Activated naive CD4-positive, alpha-beta T cell treated with anti-CD3 and anti-CD28 coated beads, Interleukin-2, amount 50 U/mL, for 16 hours (primary cell): Measurements from ENCODE around the gene DUSP16.
"Not testable (repeated sequence)": the region's sequence is repeated elsewhere in the genome, so short reads cannot be mapped to it uniquely, and the experiment has no call there.

ENCODE experiments used
- DNase-seq: peaks from one replicate; pipeline ENCODE4 v3.0.0-alpha.2; 2020

Gene DUSP16

DNA sequence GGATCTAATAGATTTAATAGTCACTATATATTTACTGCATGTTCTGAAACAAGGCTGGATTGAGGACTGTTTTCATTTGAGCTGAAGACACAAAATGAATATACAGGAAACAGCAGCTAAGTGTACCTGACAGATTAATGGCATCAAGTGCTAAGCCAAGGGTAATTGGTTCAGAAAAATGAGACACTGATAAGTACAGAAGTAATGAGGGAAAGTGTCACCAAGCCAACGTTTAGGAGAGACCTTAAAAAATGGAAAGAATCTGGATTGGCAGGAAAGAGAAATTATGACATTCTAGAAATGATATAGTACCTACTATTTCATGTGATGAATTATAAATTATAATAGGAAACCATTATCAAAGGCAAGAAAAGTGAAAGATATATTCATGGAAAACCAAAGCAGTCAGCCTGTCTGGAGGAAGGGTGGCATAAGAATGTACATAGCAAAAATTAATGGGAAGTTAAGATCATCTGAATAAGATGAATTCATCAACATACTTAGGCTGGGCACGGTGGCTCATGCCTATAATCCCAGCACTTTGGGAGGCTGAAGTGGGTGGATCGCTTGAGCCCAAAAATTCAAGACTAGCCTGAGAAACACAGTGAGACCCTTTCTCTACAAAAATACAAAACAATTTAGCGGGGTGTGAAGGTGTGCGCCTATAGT is 21.0 kb upstream of the DUSP16 start:
- no peak for DNase-seq

DNA sequence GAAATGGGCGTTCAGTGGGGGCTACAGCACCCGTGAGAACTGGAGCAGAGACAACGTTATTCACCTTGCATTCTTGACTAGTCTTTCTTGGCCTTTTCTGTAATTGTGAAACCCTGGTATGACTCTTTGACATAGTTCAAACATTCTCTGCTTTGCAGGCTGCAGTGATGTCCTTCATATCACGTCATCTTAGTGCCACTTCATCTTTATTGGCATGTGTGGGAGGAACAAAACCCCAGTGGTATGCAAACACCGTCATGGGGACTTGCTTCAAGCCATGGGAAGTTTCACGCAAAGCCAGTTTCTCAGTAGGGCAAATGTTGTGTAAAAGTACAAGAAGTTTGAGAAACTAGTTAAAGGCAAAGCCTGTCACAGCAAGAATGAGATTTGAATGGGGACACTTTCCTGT is 20.2 kb upstream of the DUSP16 start:
- DNase-seq, result peak; percentile 33

DNA sequence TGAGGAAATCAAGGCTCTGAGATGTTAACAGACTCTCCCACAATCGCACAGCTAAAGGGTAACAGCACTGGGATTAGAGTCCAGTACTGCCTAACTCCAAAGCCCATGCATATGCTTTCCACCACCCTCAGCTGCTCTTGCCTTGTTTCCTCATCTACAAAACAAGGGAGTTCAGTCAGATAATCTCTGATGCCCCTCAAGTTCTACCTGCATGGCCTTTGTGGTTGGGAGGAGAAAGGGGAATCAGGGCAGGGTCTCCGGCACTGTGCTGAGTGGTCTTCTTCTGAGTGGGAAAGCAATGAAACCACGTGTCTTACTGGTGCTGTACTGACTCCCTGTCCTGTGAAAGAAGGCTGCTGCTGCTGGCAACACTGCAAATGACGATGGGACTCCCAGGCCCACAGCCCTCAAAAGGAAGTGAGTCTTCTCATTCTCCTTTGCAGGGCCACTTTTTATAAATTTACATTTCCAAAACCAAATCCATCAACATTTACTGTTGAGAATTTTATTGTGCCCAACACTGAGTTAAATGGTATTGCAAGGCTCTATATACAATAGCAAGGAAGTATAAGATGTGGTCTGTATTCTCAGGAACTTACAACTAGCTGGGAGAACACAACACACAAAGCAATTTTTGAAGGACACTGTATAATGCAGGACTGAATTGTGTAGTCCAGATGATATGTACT is 19.7 kb upstream of the DUSP16 start:
- no peak for DNase-seq

GRCh38 chr12:12580716-12581115 is 18.1 kb upstream of the DUSP16 start:
- not testable (repeated sequence) for DNase-seq

DNA sequence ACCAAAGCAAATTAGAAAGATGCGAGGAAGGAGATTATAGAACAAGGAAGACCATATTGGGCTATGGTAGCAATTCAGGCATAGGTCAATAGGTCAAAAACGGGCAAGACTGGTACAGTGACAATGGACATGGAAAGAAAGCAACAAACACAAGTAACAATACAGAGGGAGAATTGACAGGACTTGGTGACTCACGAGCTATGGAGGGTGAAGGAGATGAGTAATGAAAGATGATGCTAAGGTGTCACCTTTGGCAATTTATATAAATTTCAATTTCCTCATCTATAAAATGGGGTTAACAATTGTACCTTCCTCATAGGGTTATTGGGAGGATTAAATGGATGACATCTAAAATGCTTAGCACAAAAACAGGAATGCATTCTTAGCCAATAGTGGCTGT is 15.1 kb upstream of the DUSP16 start:
- DNase-seq, result no peak

- no peak for DNase-seq
Measured at GRCh38 chr12:12572659-12573058, 10.0 kb upstream of the DUSP16 start.

GRCh38 chr12:12565971-12566370 is 3.3 kb upstream of the DUSP16 start:
- not testable (repeated sequence) for DNase-seq

DNA sequence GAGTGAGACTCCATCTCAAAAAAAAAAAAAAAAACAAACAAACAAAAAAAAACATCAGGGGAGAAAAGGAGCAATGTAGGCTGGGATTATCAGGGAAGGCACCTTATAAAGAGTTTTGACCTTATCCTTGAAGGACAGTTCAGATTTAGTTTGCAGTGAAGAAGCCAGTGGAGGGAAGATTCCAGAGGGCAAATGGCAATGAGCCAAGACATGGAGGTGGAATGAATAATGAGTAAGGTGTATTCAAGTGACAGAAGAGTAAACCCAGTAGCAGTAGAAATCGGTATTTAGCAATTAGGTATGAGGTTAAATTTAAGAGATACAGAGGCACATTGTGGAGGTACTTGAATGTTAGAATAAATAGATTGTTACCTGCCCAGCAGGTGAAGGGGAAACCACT is 2.2 kb upstream of the DUSP16 start:
- DNase-seq, result no peak

GRCh38 chr12:12563290-12563928 is 746 bp upstream of the DUSP16 start:
- no peak for DNase-seq

DNA sequence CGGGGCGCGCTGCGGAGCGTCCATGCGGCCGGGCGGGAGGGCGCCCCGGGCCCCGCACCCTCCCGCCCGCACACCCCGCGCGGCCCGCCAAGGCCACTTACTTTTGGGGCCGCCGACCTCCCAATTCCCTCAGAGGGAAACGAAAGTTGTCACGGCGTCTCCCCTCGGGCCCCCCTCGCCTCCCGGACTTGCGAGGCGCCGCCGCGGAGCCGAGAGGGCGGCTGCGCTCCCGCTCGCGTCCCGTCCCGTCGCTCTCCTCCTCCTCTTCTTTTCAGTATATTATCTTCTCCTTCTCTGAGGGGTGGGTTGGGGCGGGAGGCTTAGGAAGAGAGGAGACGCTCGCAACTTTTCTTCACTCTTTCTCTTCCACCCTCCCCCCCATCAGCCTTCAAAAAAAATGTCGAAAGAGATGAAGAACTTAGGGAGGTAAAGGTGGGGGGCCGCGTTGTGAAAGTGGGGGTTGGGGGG is 613 bp downstream of the DUSP16 start:
- peak; percentile 41 for DNase-seq

- peak; percentile 49 for DNase-seq
Measured at GRCh38 chr12:12561371-12562015, 1.2 kb downstream of the DUSP16 start.

- DNase-seq, result peak; percentile 42
Measured at GRCh38 chr12:12560587-12561370, 1.9 kb downstream of the DUSP16 start.

DNA sequence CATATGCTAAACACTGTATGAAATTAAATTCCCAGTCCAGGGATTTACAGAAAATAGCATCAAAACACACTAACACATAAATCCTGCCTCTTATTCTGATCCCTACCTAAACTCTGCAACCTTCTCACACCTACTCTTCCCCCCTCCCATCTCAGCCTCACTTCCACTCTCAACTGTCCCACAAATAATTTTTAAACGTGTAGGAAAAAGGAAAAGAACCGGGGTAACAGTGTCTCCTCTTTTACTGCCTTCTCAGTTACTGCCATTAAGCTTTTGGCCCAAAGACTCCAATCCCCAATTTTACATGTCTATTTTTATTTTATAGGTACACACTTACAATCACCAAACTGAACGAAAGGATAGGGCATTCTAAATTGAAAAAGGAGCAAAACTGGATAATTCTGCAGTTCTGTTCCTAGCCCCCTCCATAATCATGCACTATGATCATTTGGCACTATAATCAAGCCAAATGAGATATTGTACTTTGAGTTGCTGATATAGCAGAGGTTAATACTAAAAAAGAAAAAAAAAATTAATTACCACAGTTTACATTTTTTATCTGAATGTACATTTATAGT is 2.9 kb downstream of the DUSP16 start:
- DNase-seq, result no peak

- no peak for DNase-seq
Measured at GRCh38 chr12:12558291-12558690, 4.4 kb downstream of the DUSP16 start.

DNA sequence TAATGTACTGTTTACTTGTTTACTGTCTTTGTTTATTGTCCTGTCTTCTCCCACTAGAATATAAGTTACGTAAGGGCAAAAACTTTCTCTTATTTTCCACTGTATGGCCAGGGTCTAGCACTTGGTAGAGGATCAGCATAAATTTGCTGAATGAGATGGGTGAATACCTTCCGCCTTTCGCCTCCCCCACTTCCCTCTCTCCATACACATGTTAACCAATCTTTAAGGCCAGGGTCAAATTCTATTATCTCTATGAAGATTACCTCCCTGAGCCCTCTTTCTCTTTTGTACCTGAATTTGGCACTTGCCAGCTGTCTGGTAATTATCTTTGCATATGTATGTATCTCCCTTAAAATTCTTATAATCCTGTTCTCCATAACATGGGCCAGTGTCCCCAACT is 4.9 kb downstream of the DUSP16 start:
- no peak for DNase-seq

DNA sequence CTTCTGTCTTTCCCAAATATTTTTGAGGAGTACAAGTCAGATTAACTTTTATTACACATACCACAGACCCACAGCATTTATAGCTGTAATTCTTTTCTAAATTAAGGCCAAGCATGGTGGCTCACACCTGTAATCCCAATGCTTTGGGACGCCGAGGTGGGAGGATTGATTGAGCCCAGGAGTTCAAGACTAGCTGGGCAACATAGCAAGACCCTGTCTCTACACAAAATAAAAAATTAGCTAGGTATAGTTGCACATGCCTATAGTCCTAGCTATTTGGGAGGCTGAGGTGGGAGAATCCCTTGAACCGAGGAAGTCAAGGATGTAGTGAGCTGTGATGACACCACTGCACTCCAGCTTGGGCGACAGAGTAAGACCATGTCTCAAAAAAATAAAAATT is 7.0 kb downstream of the DUSP16 start:
- DNase-seq, result no peak

DNA sequence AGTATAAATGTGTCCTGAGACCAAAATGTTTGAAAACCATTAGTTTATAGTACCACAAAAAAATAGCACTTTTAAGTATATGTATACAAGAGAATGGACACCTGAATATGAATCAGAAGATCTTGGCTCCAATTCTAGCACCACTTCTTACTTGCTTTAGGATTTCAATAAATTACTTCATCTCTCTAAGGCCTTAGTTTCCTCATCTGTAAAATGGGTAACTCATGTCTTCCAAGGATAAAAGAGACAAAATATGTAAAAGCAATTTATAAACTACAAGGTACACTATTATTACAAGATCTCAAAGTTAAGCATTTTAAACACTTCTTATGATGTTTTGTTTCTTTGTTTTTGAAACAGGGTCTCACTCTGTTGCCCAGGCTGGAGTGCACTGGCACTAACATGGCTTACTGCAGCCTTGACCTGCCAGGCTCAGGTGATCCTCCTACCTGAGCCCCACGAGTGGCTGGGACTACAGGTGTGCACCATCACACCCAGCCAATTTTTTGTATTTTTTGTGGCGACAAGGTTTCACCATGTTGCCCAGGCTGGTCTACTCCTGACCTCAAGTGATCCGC is 9.4 kb downstream of the DUSP16 start:
- DNase-seq, result no peak

- no peak for DNase-seq
Measured at GRCh38 chr12:12551115-12551514, 11.5 kb downstream of the DUSP16 start.

GRCh38 chr12:12550277-12550676 is 12.4 kb downstream of the DUSP16 start:
- no peak for DNase-seq

DNA sequence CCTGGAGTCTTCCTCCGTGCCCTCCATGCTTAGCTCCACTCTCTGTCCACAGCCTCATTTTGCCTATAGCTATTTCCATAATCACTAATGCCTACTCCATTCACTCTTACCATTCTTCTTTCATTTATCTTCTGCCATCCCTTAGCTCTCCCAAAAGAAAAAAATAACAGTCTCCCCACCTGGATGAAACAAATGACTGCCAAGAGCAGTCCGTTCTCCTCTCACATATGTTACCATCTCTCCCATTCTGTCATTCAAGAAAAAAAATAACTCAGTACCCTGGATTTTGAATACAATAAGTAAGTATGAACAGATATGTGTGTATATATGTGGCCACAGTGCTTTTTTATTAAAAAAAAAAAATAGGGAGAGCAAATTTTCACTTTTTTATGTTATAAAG is 13.2 kb downstream of the DUSP16 start:
- no peak for DNase-seq

GRCh38 chr12:12548713-12549112 is 13.9 kb downstream of the DUSP16 start:
- no peak for DNase-seq

DNA sequence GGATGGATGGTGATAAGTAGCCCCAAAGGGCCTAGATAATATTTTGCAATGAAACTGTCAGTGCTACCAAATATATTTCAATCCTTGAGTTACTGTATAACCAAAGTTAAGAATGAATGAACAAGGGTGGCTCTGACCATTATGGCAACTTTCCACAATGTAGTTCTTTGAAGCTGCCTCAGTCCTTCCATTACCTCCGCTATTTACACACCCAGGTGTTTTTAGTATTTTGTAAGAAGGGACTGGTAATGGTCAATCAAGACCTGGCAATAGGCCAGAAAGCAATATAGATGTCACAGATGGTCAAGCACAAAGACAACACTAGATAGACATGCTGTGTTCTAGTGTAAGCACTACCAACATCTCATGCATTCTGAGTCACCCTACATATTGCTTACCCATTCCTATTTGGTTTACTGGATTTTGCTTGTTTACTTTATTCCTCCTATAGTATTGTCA is 16.3 kb downstream of the DUSP16 start:
- no peak for DNase-seq
